ENCODE data around the gene ADARB1.

DNA sequence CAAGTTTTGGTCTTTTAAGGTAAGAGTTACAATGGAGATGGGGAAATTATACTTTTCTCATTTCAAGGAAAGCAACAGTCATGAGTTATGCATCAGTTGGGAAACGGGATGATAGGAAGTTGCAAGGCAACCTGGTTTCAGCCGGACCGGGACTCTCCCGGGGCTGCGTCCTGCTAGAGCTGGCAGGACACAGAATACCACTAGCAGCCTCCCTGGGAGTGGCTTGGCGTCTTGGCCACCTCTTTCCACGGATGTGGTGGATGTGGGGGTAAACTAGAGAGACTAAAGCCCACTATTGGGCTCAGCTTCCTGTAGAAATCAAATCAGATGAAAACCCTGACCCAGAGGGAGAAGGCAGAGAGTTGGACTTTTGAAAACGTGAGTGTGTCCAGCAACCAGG is 71.9 kb downstream of the ADARB1 start:
- TF ChIP-seq, protein P1, sequence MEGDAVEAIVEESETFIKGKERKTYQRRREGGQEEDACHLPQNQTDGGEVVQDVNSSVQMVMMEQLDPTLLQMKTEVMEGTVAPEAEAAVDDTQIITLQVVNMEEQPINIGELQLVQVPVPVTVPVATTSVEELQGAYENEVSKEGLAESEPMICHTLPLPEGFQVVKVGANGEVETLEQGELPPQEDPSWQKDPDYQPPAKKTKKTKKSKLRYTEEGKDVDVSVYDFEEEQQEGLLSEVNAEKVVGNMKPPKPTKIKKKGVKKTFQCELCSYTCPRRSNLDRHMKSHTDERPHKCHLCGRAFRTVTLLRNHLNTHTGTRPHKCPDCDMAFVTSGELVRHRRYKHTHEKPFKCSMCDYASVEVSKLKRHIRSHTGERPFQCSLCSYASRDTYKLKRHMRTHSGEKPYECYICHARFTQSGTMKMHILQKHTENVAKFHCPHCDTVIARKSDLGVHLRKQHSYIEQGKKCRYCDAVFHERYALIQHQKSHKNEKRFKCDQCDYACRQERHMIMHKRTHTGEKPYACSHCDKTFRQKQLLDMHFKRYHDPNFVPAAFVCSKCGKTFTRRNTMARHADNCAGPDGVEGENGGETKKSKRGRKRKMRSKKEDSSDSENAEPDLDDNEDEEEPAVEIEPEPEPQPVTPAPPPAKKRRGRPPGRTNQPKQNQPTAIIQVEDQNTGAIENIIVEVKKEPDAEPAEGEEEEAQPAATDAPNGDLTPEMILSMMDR (IDR thresholded peaks at IDR 0.05) = no peak
- TF ChIP-seq EZH2 (IDR thresholded peaks at IDR 0.05) (no peak), EZH2phosphoT487 (IDR thresholded peaks at IDR 0.05) (no peak)
